GM19239 (cell line): ENCODE results near the gene ADAMTSL1.

Experiments used
- DNase-seq: peaks from one replicate; pipeline ENCODE4 v3.0.0; 2011; ENCODE audit warnings: low spot score; ENCODE audit not compliant: insufficient read length
- FAIRE-seq: peaks from 2 replicates; lab custom pipeline; 2011; peaks lifted over from hg19 to GRCh38; lab: Jason Lieb, UNC

Gene ADAMTSL1

GRCh38 chr9:18825656-18826170, 351.8 kb downstream of the ADAMTSL1 start:
- FAIRE-seq (no peak), DNase-seq (no peak)

GRCh38 chr9:18826248-18826647, 352.3 kb downstream of the ADAMTSL1 start:
- FAIRE-seq = no peak
- DNase-seq = no peak

- FAIRE-seq (no peak), DNase-seq (no peak)
Observed at GRCh38 chr9:18829066-18829465, 355.1 kb downstream of the ADAMTSL1 start.

GRCh38 chr9:18829873-18830272, 355.9 kb downstream of the ADAMTSL1 start:
- FAIRE-seq = no peak
- no peak for DNase-seq

- DNase-seq (no peak), FAIRE-seq (peak; percentile 48)
Observed at GRCh38 chr9:18834740-18835361, 360.9 kb downstream of the ADAMTSL1 start.

GRCh38 chr9:18837402-18837801, 363.4 kb downstream of the ADAMTSL1 start:
- FAIRE-seq = no peak
- DNase-seq = no peak

- no peak for FAIRE-seq
Observed at GRCh38 chr9:18847576-18848275, 373.8 kb downstream of the ADAMTSL1 start.

GRCh38 chr9:18848657-18849056, 374.7 kb downstream of the ADAMTSL1 start:
- no peak for FAIRE-seq
- DNase-seq = no peak

More at GRCh38 chr9:18847576-18848275, 373.8 kb downstream of the ADAMTSL1 start:
- DNase-seq = no peak

GRCh38 chr9:18849270-18849669, 375.3 kb downstream of the ADAMTSL1 start:
- DNase-seq (no peak), FAIRE-seq (no peak)

- DNase-seq (no peak), FAIRE-seq (no peak)
Observed at GRCh38 chr9:18849890-18850677, 376.1 kb downstream of the ADAMTSL1 start.

GRCh38 chr9:18851069-18851795, 377.3 kb downstream of the ADAMTSL1 start:
- DNase-seq = no peak
- FAIRE-seq = no peak

- DNase-seq (no peak), FAIRE-seq (no peak)
Observed at GRCh38 chr9:18855656-18856055, 381.7 kb downstream of the ADAMTSL1 start.

GRCh38 chr9:18857334-18857733, 383.4 kb downstream of the ADAMTSL1 start:
- no peak for DNase-seq
- no peak for FAIRE-seq

GRCh38 chr9:18857769-18858168, 383.8 kb downstream of the ADAMTSL1 start:
- no peak for DNase-seq

GRCh38 chr9:18861609-18862544, 387.9 kb downstream of the ADAMTSL1 start:
- DNase-seq = no peak

More at GRCh38 chr9:18857769-18858168, 383.8 kb downstream of the ADAMTSL1 start:
- no peak for FAIRE-seq

GRCh38 chr9:18863791-18864190, 389.8 kb downstream of the ADAMTSL1 start:
- DNase-seq = no peak
- no peak for FAIRE-seq

More at GRCh38 chr9:18861609-18862544, 387.9 kb downstream of the ADAMTSL1 start:
- no peak for FAIRE-seq

GRCh38 chr9:18864516-18864915, 390.6 kb downstream of the ADAMTSL1 start:
- DNase-seq (no peak), FAIRE-seq (no peak)

GRCh38 chr9:18865542-18865941, 391.6 kb downstream of the ADAMTSL1 start:
- no peak for DNase-seq
- FAIRE-seq = no peak
